ENCODE data around the gene SERPING1. TPM values are rescaled to one million over a fixed set of nuclear protein-coding genes. Genes with fewer than 3 reads are reported as not detected.
"Not testable (repeated sequence)": the region's sequence is repeated elsewhere in the genome, so short reads cannot be mapped to it uniquely, and the experiment has no call there.

The SERPING1 gene
- total and polyA plus RNA-seq, 2 donors (not counting 1 experiment from before 2014, with no cell fraction given), result 17.2 to 117 TPM

GRCh38 chr11:57649826-57650738 lies 52.6 kb downstream of the SERPING1 start, which contains the start of gene YPEL4:
Gene YPEL4 (minus strand): TSS chr11:57649912. CDS start chr11:57647107, 2,805 bp downstream.
- Histone ChIP-seq H3K9me3 (ENCODE audit: control insufficient read depth, insufficient read depth, low read depth, low read length) (no peaks in the 10 kb centered on the region), H3K36me3 (ENCODE audit: control insufficient read depth, insufficient read depth, low read length) (no peaks in the 10 kb centered on the region), H4K20me1 (ENCODE audit: control insufficient read depth, extremely low read depth, insufficient read depth, low read length) (no peaks in the 10 kb centered on the region), H3K9ac (ENCODE audit: insufficient read depth, low read length) (no peak within 1 kb of the TSS), H2AFZ (ENCODE audit: low read length) (peak within 1 kb of the TSS; percentile 33), H3K27ac (ENCODE audit: insufficient read depth, low read length) (no peak within 1 kb of the TSS), H3K4me3 (replicated peaks in 1 of 4; ENCODE audit: control extremely low read depth in 1 of 4, insufficient read depth in 1 of 4, low read depth in 3 of 4, low read length in 4 of 4) (peak within 1 kb of the TSS; percentile 24 to 78 (median 50)), H3K4me2 (ENCODE audit: extremely low read depth, insufficient read depth, low read length) (peak within 1 kb of the TSS; percentile 96), H3K4me1 (ENCODE audit: control insufficient read depth, extremely low read depth, insufficient read depth, low read length) (peaks cover 18% of the 10 kb centered on the region), H3K79me2 (ENCODE audit: control insufficient read depth, insufficient read depth, low read length) (no peaks in the 10 kb centered on the region), H3K27me3 (ENCODE audit: control insufficient read depth, insufficient read depth, low read length) (peaks cover 26% of the 10 kb centered on the region)
- TF ChIP-seq CTCF (conservative IDR thresholded peaks at IDR 0.05 in 1 of 2, IDR thresholded peaks at IDR 0.05 in 1 of 2; ENCODE audit: low read depth in 1 of 2, low read length in 2 of 2), result no peak
- TF ChIP-seq EZH2 (IDR thresholded peaks at IDR 0.05; ENCODE audit: low read length, missing control alignments), result no peak
- DNase-seq (ENCODE audit: low read depth in 2 of 2), result peak; percentile 78 to 81

GRCh38 chr11:57650739-57651090 lies 53.2 kb downstream of the SERPING1 start:
- no peak overlapping the region for H2AFZ ChIP-seq (ENCODE audit: low read length)
- H3K9me3 ChIP-seq (ENCODE audit: control insufficient read depth, insufficient read depth, low read depth, low read length), result no peaks in the 10 kb centered on the region
- peaks cover 26% of the 10 kb centered on the region for H3K27me3 ChIP-seq (ENCODE audit: control insufficient read depth, insufficient read depth, low read length)
- peaks cover 15% of the 10 kb centered on the region for H3K4me1 ChIP-seq (ENCODE audit: control insufficient read depth, extremely low read depth, insufficient read depth, low read length)
- H3K36me3 ChIP-seq (ENCODE audit: control insufficient read depth, insufficient read depth, low read length), result no peaks in the 10 kb centered on the region
- no peaks in the 10 kb centered on the region for H3K79me2 ChIP-seq (ENCODE audit: control insufficient read depth, insufficient read depth, low read length)
- H4K20me1 ChIP-seq (ENCODE audit: control insufficient read depth, extremely low read depth, insufficient read depth, low read length), result no peaks in the 10 kb centered on the region
- no peak overlapping the region for H3K4me3 ChIP-seq (replicated peaks in 1 of 4; ENCODE audit: control extremely low read depth in 1 of 4, insufficient read depth in 1 of 4, low read depth in 3 of 4, low read length in 4 of 4)
- TF ChIP-seq EZH2 (IDR thresholded peaks at IDR 0.05; ENCODE audit: low read length, missing control alignments) (no peak), CTCF (conservative IDR thresholded peaks at IDR 0.05 in 1 of 2, IDR thresholded peaks at IDR 0.05 in 1 of 2; ENCODE audit: low read depth in 1 of 2, low read length in 2 of 2) (no peak)
- no peak overlapping the region for H3K27ac ChIP-seq (ENCODE audit: insufficient read depth, low read length)
- no peak overlapping the region for H3K9ac ChIP-seq (ENCODE audit: insufficient read depth, low read length)
- H3K4me2 ChIP-seq (ENCODE audit: extremely low read depth, insufficient read depth, low read length), result no peak overlapping the region
- DNase-seq (ENCODE audit: low read depth in 2 of 2), result no peak

- Histone ChIP-seq H3K27me3 (ENCODE audit: control insufficient read depth, insufficient read depth, low read length) (peaks cover 20% of the 10 kb centered on the region), H3K4me3 (replicated peaks in 1 of 4; ENCODE audit: control extremely low read depth in 1 of 4, insufficient read depth in 1 of 4, low read depth in 3 of 4, low read length in 4 of 4) (no peak overlapping the region), H3K27ac (ENCODE audit: insufficient read depth, low read length) (no peak overlapping the region), H3K9me3 (ENCODE audit: control insufficient read depth, insufficient read depth, low read depth, low read length) (no peaks in the 10 kb centered on the region), H3K4me2 (ENCODE audit: extremely low read depth, insufficient read depth, low read length) (no peak overlapping the region), H3K79me2 (ENCODE audit: control insufficient read depth, insufficient read depth, low read length) (no peaks in the 10 kb centered on the region), H4K20me1 (ENCODE audit: control insufficient read depth, extremely low read depth, insufficient read depth, low read length) (no peaks in the 10 kb centered on the region), H3K4me1 (ENCODE audit: control insufficient read depth, extremely low read depth, insufficient read depth, low read length) (peaks cover 15% of the 10 kb centered on the region), H3K36me3 (ENCODE audit: control insufficient read depth, insufficient read depth, low read length) (no peaks in the 10 kb centered on the region), H3K9ac (ENCODE audit: insufficient read depth, low read length) (no peak overlapping the region), H2AFZ (ENCODE audit: low read length) (no peak overlapping the region)
- TF ChIP-seq CTCF (conservative IDR thresholded peaks at IDR 0.05 in 1 of 2, IDR thresholded peaks at IDR 0.05 in 1 of 2; ENCODE audit: low read depth in 1 of 2, low read length in 2 of 2), result no peak
- no peak for DNase-seq (ENCODE audit: low read depth in 2 of 2)
Measured at GRCh38 chr11:57651408-57651807, 53.9 kb downstream of the SERPING1 start.

GRCh38 chr11:57652230-57652629 lies 54.7 kb downstream of the SERPING1 start:
- H3K9me3 ChIP-seq (ENCODE audit: control insufficient read depth, insufficient read depth, low read depth, low read length); H4K20me1 ChIP-seq (ENCODE audit: control insufficient read depth, extremely low read depth, insufficient read depth, low read length); H3K4me3 ChIP-seq (replicated peaks in 1 of 4; ENCODE audit: control extremely low read depth in 1 of 4, insufficient read depth in 1 of 4, low read depth in 3 of 4, low read length in 4 of 4); H3K36me3 ChIP-seq (ENCODE audit: control insufficient read depth, insufficient read depth, low read length); H3K9ac ChIP-seq (ENCODE audit: insufficient read depth, low read length); H2AFZ ChIP-seq (ENCODE audit: low read length); H3K27ac ChIP-seq (ENCODE audit: insufficient read depth, low read length); H3K79me2 ChIP-seq (ENCODE audit: control insufficient read depth, insufficient read depth, low read length); DNase-seq (ENCODE audit: low read depth in 2 of 2); H3K4me2 ChIP-seq (ENCODE audit: extremely low read depth, insufficient read depth, low read length): not testable (repeated sequence)
- Histone ChIP-seq H3K4me1 (ENCODE audit: control insufficient read depth, extremely low read depth, insufficient read depth, low read length) (peaks cover 17% of the 10 kb centered on the region), H3K27me3 (ENCODE audit: control insufficient read depth, insufficient read depth, low read length) (peaks cover 12% of the 10 kb centered on the region)

Measured in fibroblast of lung (primary cell).